IPS-NIHi7 (cell line): ENCODE results near the gene ASCL1.

Source experiments
- DNase-seq: peaks from one replicate; pipeline ENCODE4 v3.0.0; 2012; ENCODE audit warnings: mixed read lengths; ENCODE audit errors: extremely low spot score

The ASCL1 gene

GRCh38 chr12:102957339-102958050, at the start of gene ASCL1:
Gene ASCL1, plus strand, starts transcription at chr12:102957674. Its CDS starts 571 bp downstream, at chr12:102958245.
- DNase-seq = peak; percentile 55

DNA sequence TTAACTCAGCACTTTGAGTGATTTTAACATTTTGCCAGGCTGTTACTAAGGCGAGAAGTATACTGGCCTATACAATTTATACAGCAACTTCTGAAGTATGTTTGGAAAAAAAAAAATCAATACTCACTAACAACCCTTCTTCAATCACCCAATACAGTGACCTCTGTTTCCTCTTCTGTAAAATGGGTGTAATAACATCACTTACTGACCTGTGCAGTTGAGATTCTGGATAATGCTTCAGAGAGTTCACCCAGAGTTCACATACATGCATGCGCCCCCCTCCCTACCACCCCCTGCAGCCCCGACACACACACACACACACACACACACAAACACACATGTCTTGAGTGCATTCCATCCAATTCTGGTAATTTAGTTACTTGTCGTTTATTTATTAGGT, 49.6 kb upstream of the ASCL1 start:
- no peak for DNase-seq

DNA sequence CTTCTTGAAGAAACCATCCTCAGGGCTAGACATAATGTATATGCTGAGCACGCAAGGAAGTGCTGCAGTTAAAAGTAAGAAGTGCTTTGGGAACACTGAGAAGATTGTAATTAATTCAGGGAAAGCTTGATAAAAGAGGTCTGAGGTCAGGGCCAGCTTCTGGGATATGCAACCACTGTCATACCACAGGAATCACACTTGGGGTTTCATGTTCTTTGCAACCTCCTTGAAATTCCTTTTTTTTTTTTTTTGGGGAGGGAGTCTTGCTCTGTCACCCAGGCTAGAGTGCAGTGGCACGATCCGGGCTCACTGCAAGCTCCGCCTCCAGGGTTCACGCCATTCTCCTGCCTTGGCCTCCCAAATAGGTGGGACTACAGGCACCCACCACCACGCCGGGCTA, 47.3 kb upstream of the ASCL1 start:
- no peak for DNase-seq

DNA sequence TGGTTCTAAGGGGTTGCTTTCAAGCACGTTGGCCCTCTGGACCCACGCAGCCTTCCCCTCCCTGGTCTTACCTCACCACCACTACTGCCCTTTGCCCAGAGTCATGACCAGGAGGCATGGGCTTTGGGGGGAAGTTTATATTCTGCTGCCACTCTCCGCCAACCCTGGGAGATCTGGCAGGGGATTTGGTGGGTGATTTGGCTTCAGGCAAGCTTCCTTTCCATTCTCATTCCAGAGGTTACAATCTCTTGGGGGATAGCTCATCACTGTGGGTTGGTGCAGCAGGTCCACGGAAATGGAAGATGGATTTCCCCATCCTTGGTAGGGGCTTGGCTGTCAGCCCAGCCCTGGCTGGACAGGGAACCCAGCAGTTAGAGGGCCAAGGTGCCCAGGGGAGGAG, 46.7 kb upstream of the ASCL1 start:
- DNase-seq = no peak

- DNase-seq = no peak
Observed at GRCh38 chr12:102911320-102911719, 46.2 kb upstream of the ASCL1 start.

DNA sequence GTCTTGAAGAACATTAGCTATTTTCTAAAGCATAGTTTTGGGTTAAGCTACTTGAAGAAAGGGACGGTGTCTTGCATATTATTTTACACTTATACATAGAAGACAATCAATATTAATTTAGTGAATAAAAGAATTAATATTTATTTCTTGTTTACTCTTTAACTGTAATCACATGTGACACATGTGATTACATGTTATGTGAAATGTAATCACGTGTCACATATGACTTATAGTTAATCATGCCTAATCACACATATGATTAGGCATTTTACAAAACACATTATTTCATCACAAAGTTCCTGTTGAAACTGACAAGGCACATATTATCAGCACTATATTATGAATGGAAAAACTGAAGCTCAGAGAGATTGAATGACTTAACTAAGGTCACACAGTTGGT, 45.2 kb upstream of the ASCL1 start:
- DNase-seq = no peak

DNA sequence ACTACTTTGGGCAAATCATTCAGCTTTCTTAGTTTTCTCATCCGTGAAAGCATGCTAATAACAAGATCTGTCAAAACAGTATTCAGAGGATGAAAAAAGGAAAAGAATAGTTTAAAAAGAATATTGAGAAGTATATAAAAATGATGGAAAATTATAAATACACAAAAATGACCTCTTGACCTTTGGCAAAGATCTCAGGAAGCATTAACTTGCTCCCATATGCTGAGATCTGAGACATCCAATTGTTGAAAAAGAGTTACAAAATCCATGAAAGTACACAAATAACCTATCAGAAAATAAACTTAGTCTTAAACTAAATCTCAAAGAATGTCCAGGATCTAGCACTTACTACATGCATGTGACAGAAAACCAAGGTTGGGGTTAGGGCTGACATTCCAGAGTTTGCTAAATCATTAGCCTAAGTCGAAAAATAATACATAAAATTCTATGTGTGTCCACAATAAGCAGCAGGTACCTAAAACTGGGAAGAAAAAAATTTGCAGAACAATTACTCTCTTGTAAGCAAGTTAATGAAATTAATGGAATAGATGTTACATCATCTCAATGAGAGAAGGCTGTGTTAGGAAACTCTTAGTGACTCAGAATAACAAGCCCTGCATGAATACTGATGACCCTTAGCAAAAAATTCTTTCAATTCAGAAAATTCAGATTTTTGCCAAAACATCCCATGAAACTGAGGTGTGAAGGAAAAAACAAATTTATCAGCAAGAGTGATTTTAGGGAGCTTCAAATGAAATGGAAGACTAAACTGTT, 43.8 kb upstream of the ASCL1 start:
- DNase-seq = no peak

DNA sequence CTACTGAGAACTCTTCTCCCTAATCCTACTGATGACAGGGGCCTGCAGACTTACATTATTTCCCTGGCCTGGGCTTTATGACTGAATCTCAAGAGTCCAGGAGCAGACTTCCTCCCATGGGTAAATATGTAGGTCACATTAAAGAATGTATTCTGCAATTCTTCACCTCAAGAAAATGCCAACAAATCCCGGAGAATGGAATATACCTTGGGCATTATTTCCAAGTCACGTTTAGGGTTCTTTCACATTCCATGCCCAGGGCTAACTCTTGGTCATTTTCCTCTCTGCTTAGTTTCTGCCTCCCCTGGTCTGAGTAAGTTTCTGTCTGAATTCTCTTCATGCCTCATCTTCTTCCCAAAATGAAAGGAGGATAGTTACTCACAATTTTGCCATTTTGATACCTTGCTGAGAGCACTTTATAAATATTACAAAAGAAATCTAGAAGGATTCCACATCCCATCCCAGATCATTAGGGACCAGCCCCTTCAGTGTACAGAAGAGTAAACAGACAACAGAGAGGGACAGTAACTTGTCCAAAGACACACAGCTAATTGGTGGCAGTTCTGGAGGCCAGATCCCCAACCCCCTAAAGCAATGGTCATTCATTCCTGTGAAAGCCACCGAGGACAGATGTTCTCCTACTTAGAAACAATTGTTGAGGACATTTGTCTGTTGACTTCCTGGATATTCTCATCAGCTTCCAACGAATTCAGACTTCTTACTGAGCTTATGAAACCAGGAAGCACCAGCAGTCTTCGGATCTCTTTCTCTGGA, 41.0 kb upstream of the ASCL1 start:
- no peak for DNase-seq

DNA sequence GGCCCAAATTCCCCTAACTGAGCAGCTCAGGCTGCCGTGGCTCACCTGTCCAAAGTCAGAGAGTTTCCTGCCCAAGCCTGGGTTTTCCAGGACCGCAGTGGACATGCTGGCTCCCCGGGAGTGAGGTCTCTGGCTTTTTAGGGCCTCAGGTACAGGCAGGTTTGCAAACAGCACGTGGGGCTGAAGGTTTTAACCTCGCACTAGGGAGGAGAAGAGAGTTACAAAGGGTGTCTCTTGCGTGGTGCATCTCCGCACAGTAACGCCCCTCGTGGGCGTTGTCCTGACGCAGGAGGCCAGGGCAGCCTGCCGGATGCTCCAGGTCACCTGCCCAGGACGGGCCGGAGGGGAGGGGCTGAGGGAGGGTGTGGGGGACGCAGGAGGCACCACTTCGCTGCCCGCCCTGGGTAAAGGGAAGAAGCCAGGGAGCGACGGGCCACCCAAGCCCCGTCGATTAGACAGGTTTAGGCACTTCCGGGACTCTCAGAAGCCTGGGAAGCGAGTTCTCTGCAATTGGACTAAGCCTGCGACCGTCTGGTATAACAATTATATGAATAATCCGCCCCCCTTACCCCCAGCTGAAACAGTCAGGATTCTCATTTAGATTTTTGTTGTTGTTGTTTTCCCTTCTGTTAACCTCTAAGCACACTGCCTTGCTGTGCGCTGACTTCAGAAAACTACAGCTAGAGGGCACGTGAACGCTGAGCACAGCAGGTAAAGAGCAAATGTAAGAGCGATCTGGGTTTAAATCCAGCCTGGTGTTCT, 40.3 kb upstream of the ASCL1 start, which contains the start of gene PAH:
TSS of gene PAH (minus strand) at position 219 of the 762 bp plus-strand sequence. CDS start at position 105, 114 bp downstream.
- peak; percentile 77 for DNase-seq

DNA sequence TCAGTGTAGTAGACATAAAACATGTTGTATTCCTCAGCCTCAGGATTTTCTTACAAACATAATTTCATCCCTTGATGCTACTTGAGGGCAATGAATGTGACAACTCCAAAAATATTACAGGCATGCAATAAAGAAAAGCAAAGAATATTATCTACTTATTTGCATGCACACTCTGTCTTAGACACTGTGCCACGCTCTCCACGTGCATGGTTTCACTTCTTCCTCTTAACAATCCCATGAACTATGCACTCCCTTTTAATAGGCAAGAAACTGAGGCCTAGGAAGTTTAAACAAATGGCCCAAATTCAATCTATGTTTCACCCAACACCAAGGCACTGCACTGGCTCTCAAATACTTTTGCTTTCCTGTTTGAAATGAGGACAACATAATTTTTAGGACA, 38.6 kb upstream of the ASCL1 start:
- DNase-seq = no peak

DNA sequence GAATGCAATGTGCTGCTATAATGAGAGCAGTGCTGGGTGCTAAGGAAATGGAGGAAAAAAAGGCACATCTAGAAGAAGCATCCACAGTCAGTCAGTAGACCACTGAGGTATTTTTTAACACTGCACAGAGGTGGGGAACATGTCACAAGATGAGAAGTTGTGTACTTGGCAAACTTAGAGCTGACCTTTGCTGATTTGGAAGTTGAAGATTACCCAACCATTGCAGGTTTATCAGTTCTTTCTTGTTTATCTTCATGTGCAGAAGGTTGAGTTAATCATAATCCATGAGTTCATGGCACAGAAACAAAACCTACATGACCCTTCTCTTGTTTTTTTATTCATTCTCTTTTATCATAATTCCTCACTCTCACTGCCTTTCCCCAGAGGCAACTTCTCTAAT, 37.2 kb upstream of the ASCL1 start:
- no peak for DNase-seq

- DNase-seq = no peak
Observed at GRCh38 chr12:102921240-102921639, 36.2 kb upstream of the ASCL1 start.

DNA sequence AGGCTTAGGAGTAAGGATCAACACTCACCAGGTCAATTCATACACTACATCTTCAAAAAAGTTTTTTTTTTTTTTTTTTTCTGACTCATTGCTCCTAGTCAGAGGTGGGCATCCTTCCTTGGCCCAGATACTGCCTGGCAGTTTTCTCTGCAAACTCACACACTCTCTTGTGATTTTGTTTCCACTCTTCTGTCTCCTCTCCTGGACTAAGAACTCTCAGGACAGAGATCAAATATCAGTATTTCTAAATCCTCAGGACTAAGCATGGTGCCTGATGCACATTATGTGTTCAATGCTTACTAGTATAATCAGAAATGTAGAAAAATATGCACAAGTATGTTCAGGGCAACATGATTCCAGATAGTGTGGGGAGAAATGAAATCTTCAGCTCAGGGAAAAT, 30.3 kb upstream of the ASCL1 start:
- no peak for DNase-seq

DNA sequence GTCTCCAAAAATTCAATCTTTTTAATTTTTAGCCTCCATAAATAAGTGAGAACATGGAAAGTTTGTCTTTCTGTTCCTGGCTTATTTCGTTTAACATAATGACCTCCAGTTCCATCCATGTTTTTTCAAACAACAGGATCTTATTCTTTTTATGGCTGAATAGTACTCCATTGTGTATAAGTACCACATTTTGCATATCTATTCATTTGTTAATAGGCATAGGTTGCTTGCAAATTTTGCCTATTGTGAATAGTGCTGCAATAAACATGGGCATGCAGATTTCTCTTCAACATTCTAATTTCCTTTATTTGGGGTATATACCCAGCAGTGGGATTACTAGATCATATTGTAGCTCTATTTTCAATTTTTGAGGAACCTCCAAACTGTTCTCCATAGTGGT, 24.3 kb upstream of the ASCL1 start:
- no peak for DNase-seq

- DNase-seq = no peak
Observed at GRCh38 chr12:102939059-102939458, 18.4 kb upstream of the ASCL1 start.

- no peak for DNase-seq
Observed at GRCh38 chr12:102939670-102940222, 17.7 kb upstream of the ASCL1 start.

DNA sequence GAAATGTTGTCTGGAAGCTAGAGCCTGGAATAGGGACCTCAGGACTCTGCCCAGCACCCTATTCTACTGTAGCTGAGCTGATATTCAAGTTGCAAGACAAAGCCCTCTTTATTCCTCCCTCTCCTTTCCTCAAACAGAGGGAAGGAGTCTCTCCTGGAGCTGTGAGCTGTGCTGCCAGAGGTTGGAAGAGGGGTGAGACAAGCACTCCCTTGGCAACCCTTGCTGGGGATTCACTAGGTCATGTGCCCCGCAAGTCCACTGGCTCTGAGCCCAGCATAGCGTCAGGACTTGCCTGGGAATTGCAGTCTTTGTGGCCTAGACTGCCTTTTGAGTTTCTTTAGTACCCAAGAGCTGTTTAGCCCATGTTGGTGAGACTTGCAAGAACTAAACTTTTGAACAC, 11.4 kb upstream of the ASCL1 start:
- DNase-seq = no peak

- DNase-seq = peak; percentile 63
Observed at GRCh38 chr12:102948941-102949352, 8.5 kb upstream of the ASCL1 start.

- DNase-seq = peak; percentile 45
Observed at GRCh38 chr12:102950107-102950949, 7.1 kb upstream of the ASCL1 start.

DNA sequence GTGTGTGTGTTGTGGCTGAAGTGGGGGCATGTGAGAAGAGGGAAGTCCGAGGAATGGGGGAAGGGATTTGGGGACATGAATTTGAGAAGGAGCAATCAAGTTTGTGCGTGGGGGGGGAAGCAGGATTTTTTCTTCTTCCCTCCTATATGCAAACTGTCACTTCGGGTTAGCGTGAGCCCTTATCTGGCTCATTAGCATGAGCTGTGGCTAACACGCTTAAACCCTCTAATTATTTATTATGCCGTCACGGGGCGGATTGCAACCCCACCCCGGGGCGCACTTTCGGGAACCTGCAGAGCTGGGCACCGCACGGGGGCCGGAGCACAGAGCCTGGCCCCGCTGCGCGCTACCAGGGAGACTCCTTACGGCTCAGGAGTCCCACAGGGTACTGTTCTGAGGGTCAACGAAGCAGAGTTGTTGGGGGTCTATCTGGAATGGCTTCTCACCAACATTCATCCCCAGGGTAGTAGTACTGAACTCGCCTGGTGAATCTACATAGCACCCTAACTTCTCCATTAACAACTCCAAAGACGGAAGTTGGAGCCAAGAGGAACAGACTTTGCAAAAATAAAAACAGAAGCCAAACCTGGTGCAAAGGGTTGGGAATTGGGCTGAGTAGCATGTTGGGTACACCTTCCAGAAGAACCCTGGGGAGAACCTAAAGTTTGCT, 6.4 kb upstream of the ASCL1 start:
- no peak for DNase-seq
